Lower leg skin (tissue), 4 donors: Measurements from ENCODE around the gene CEP131. TPM values are rescaled to one million over a fixed set of nuclear protein-coding genes. Genes with fewer than 3 reads are reported as not detected.

ENCODE experiments used
- DNase-seq, 2 donors: peaks; one replicate each; pipeline ENCODE4 v3.0.0-alpha.2; 2019; ENCODE audit warnings: low spot score in 2 of 2
- H3K4me3 ChIP-seq: fragments of 200-600 bp; sonication (generic); 2 replicates; pipeline ENCODE4 v1.5.1; 2017; ENCODE audit warnings: mild to moderate bottlenecking, low read depth; ENCODE audit not compliant: poor library complexity, severe bottlenecking
- CTCF ChIP-seq, 3 donors: fragments of 450-650 bp; IDR thresholded peaks; one replicate each; pipeline ENCODE4 v1.5.1; 2016; ENCODE audit warnings: antibody characterized with exemption in 3 of 3, mild to moderate bottlenecking in 3 of 3, moderate library complexity in 2 of 3
- POLR2A ChIP-seq, 2 donors: fragments of 450-650 bp; IDR thresholded peaks; one replicate each; pipeline ENCODE4 v1.6.1; 2016 to 2017; ENCODE audit warnings: antibody characterized with exemption in 2 of 2, mild to moderate bottlenecking in 1 of 2, moderate library complexity in 1 of 2
- WGBS, 2 donors: methylation state at CpG; one replicate each; pipeline ENCODE4 v1.1.5; 2018; 5-methylcytosine and 5-hydroxymethylcytosine counted together
- intact Hi-C: fragments of 100-400 bp; cut with DNase I; formaldehyde crosslinking; loops from one replicate; pipeline ENCODE4 v1.15.0; 2023; ENCODE audit warnings: low total_unique reads
- total RNA-seq, 4 donors: library from RNA; depleted of rRNA; stranded (reverse); fragments of >200 nt; gene quantifications; one replicate each; pipeline ENCODE4 v1.1.0, GENCODE V29; 2016

CEP131 gene
- total RNA-seq, 4 donors from 2014 or later = 4.3 to 12.9 (median 8.4) TPM

DNA sequence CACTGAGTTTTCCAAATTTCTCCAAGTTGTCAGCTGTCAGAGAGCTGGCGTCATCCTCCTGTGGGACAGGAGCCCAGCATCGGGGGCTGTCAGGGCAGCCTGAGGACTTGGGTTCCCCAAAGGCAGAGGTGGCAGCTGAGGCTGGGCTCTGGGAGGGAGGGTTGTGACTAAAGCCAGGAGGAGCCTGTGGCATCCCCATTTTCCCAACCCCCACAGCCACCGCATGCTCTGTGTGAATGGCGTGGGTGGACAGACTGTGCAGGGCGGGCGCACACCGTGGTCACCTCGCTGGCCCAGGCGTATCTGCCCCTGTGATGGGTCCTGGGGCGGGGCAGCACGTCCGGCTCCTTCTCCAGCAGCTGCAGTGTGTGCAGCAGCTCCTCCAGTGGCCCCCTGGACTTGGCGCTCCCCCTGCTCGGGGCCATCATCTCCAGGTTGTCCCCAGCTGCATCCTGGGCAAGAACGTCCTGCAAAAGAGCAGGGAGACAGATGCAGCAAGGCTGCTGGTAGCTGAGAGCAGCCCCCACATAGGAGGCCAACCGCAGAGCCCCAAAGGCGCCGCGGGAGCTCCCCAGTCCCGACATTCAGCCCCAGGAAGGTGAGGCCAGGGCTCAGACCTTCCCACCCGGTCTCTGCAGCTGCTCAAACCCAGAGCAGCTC is 24.8 kb downstream of the CEP131 start:
- no peak overlapping the region for H3K4me3 ChIP-seq
- WGBS, 2 donors = 92 to 94% methylated on average over 19 to 21 of the region's 21 CpGs
- TF ChIP-seq CTCF (IDR thresholded peaks at IDR 0.05) (no peak), POLR2A (IDR thresholded peaks at IDR 0.05) (no peak)
- no peak for DNase-seq
- intact Hi-C loops = no loop called here

DNA sequence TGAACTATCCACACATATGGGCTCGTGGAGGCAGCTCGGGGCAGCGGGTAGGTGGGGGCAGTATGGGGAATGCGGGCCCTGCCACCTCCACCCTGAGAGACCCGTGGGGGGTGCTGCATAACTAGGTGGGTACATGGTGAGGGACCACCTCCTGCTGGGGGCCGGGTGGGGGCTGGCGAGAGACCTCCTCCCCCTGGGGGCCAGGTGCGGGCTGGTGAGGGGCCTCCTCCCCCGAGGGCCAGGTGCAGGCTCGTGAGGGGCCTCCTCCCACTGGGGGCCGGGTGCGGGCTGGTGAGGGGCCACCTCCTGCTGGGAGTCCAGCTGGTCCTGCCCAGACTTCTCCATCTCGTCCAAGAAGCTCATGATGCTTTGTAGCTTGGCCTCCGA is 25.4 kb downstream of the CEP131 start:
- WGBS, 2 donors = 80 to 94% methylated on average over 6 to 11 of the region's 14 CpGs
- TF ChIP-seq CTCF (IDR thresholded peaks at IDR 0.05) (no peak), POLR2A (IDR thresholded peaks at IDR 0.05) (no peak)
- DNase-seq = no peak
- intact Hi-C loops = no loop called here
- H3K4me3 ChIP-seq = no peak overlapping the region

DNA sequence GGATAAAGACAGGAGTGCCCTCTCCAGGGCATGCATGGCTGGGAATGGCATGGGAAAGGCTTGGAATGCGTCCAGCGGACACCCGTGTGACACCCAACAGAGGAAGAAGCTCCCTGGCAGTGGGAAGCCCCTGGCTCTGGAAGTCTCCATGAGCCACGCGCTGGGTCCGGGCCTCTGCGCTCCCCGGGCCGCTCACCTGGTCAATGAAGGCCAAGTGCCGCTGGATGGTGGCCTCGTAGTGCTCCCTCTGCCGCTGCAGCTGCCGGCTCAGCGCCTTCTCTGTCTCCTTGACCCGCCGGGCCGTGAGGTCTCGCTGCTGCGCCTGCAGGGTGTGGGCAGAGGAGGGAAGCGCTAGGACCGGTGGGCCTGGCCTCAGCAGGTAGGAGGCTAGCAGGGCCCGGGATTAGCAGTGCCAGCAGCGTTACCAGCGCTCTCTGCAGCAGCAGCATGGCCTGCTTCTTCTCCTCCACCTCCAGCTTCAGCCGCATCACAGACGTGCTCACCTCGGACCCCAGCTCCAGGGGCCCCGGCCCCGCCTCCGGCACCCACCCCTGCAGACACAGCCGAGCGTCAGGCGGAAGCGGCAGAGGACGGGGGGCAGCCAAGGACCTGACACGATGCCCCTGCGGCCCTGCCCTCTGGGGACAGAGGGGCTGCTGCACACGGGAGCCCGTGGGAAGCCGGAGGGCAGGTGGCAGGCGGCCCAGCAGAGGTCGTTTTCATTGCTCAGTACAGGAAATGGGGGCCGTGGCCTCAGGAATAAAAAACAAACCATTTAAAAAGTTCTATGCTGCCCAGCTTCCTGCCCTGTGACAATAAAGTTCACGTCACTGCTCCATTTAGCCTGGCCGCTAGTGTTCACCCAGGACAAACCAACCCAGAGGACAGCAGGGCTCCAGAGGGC is 26.0 kb downstream of the CEP131 start:
- TF ChIP-seq CTCF (IDR thresholded peaks at IDR 0.05) = no peak
- no peak for TF ChIP-seq POLR2A (IDR thresholded peaks at IDR 0.05)
- no peak for DNase-seq
- WGBS, 2 donors = 85 to 86% methylated on average over 39 to 40 of the region's 45 CpGs
- intact Hi-C loops = no loop called here
- no peak overlapping the region for H3K4me3 ChIP-seq

- no peak overlapping the region for H3K4me3 ChIP-seq
- DNase-seq = no peak
- intact Hi-C loops = no loop called here
- TF ChIP-seq CTCF (IDR thresholded peaks at IDR 0.05) (no peak), POLR2A (IDR thresholded peaks at IDR 0.05) (no peak)
- WGBS, 2 donors = 91 to 98% methylated on average over 11 to 14 of the region's 14 CpGs
Measured at GRCh38 chr17:81195941-81196495, 26.7 kb downstream of the CEP131 start.

GRCh38 chr17:81194941-81195901 is 27.5 kb downstream of the CEP131 start:
- 77 to 92% methylated on average over 31 to 36 of the region's 37 CpGs for WGBS, 2 donors
- TF ChIP-seq CTCF (IDR thresholded peaks at IDR 0.05) (no peak), POLR2A (IDR thresholded peaks at IDR 0.05) (no peak)
- no peak for DNase-seq
- no peak overlapping the region for H3K4me3 ChIP-seq
- intact Hi-C loops = no loop called here
